CD4-positive, alpha-beta T cell treated with Interleukin-15 for 4 hours (primary cell): Measurements from ENCODE around the gene POSTN.

Source experiments
- DNase-seq: peaks from one replicate; pipeline ENCODE4 v3.0.0-alpha.2; 2020; ENCODE audit warnings: low spot score

POSTN gene, protein sequence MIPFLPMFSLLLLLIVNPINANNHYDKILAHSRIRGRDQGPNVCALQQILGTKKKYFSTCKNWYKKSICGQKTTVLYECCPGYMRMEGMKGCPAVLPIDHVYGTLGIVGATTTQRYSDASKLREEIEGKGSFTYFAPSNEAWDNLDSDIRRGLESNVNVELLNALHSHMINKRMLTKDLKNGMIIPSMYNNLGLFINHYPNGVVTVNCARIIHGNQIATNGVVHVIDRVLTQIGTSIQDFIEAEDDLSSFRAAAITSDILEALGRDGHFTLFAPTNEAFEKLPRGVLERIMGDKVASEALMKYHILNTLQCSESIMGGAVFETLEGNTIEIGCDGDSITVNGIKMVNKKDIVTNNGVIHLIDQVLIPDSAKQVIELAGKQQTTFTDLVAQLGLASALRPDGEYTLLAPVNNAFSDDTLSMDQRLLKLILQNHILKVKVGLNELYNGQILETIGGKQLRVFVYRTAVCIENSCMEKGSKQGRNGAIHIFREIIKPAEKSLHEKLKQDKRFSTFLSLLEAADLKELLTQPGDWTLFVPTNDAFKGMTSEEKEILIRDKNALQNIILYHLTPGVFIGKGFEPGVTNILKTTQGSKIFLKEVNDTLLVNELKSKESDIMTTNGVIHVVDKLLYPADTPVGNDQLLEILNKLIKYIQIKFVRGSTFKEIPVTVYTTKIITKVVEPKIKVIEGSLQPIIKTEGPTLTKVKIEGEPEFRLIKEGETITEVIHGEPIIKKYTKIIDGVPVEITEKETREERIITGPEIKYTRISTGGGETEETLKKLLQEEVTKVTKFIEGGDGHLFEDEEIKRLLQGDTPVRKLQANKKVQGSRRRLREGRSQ

DNA sequence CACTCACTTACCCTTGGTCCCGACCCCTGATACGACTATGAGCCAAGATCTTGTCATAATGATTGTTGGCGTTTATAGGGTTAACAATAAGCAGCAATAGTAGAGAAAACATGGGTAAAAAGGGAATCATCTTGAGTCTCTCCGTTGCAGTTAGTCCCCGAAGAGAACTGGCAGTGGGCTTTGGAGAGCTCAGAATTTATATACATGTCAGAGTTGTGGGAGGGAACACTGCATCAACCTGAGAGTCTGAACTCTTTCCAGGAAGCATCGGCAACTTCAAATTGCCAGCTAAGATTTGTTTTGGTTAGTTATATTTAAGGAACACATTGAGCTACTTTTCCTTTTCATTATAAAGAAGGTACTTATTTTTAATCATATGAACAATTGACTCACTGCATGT lies at the start of gene POSTN:
Gene POSTN, minus strand, starts transcription at position 172 of the 400 bp plus-strand sequence. Its CDS starts 42 bp downstream, at position 130.
- DNase-seq, result no peak

DNA sequence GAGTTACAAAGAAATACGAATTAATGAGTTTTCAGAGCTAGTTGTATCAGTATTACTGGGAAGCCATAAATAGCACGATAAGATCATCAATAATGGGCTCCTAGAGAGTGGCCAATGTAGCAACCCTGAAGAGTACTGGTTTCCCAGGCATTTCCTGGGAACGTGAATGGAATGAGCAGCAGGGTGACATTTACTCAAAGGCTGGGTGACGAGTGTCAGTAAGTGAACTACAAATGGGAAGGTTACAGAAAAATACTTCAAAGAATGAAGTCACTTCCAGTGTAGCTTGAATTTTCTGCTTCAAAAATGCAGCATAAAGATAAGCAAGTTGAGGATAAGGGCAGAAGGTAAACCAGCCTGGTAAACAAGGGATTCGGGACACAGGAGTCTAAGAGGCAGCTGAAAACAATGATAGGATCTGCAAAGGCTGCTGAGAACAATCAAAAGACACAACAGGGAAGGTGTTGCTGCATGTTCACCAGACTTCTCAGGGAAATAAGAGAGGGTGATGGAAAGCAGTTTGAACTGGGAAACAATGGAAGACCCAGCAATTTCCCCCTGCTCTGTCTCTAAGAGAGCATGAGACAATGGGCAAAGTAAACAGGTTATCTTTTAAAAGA lies 48.6 kb upstream of the POSTN start:
- no peak for DNase-seq

DNA sequence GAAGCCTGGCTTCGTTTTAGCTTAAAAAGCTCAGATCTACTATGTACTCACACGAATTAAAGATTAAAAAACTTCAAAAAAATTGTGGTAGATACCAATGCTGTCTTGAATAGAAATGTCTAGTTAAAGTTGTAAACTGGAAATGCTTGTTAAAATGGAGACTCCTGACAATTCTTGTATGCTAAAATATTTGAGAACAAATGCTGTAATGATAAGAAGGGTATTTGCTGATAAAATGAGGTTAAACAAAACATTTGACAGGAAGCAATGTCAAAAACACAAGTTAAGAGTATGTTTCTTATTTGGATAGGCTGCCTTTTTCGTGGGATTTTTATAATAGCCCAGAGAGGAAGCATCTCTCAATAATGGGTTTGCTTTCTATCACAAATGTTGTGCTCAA lies 48.0 kb upstream of the POSTN start:
- DNase-seq, result no peak

DNA sequence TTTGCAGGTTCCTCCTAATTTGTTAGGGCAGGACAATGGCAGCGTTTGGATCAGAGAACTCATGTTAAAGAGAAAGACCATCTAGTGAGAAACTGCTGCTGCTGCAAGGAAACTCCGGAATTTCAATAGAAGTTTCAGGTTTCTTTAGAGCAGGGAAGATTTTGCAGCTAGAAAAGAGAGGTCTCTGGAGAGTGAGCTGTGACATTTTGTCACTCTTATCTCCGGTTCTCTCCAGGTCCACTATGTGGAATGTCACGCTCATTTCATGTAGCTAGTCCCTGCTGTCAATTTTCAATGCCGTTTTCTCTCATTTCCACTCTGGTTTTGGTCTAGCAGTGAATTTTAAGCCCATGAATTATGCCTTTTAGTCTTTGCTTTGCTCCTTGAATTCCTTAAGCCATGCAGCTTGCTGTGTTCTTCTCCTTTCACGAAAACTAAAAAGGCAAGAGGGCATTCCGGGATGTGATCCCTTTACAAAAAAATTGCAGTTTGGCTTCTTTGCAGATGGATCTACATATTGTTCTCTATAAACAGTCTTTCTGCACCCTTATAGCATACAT lies 46.7 kb upstream of the POSTN start:
- DNase-seq, result no peak

DNA sequence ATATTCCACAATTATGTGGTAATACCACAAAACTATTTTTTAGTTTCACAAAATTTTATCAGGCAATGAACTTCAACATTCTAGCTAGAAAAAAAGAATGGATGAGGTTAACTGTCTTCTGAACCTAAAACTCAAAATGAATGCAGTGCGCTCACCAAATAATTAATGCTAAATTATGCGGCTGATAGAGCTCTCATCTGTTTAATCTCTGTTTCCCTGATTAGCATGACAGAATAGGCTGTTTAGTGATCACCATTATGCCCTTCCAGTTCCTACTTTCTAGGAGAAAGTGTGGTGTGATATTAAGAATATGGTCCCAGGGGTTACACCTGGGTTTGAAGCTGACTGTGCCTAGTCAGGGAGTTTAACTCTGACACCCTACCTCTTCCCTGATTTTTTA lies 42.8 kb upstream of the POSTN start:
- DNase-seq, result no peak

DNA sequence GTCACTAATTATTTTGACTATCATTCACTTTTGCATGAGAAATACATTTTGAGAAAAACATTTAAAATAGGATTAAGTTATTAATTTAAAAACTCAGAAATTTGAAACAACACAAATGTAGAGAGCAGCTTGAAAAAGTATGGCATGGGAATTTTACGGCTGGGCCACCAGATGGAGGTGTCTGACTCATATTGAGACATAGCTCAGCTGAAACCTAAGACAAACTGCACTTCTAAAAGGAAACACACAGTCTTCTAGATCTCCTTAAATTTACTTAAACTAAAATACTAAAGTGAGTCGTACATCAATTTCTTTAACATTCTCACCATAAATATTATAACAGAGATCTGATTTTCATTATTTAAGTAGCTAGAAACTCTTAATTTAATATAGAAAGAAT lies 41.9 kb upstream of the POSTN start:
- DNase-seq, result no peak

DNA sequence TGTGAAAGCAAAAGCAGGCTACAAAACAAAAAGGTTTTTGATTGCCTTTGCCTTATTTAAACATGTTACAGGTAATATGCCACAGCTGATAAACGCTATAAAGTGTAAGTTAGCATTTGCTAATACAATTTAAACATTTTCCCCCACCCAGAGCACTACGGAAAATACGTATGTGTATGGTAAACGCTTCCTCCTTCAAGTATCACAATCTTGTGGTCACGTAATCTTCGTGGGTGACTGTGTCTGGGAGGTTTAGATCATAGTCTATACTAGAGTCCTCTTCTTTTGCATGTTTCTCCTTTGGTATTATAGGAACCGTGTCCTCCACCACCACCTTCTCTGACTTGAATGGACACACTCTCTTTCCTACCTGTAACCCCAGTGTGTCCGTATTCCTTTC lies 38.1 kb upstream of the POSTN start:
- DNase-seq, result no peak

DNA sequence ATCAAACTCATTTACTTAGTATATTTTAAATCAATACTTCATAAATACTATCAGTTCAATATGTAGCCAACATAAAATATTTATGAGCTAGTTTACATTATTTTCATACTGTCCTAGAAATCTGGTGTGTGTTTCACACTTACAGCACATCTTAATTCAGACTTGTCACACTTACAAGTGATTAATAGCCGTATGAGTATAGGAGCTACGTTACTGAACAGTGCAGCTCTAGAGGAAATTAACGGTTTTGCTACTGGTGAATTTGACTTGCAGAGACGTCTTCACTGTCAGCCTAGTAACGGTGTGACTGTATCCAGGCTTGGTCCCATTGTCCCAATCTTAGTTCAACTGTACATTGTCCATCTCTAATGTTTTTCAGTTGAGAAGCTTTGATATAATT lies 33.7 kb upstream of the POSTN start:
- DNase-seq, result no peak

DNA sequence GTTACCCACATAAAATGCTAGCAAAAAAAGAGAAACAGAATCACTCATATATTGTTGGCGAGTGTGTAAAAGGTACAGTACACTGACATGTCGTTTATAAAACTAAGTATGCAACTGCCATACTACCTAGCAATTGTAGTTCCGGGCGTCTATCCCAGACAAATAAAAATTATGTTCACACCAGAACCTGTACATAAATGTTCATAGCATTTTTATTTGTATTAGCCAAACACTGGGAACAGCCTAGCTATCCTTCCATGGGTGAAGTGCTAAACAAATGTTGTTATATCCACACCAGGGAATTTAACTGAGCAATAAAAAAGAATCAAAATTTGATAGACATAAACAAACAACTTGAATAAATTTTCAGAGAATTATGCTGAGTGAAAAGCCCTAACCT lies 28.9 kb upstream of the POSTN start:
- no peak for DNase-seq

DNA sequence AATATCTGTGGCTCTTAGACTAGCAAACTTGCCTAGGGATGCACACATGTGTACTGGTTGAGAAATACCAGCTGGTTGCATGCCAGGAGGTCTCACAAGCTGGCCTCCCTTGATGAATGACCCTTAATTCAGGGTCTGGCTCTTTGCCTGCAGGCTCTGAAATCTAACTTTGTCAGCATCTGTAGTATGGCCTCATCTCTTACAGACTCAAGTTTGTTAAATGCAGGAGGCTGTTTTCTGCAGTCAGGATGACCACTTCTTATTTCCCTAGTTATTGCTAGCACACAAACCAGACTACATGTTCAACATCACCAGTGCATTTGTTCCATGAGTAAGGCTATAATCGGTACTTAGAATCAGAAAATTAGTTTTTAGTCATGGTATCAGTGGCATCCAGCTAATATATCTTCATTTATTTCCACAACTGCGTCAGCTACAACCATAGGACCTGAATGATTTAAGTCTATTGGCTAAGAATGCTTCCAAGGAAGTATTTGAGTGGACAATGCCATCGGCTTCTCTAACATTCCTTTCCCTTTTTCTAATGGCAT lies 23.3 kb upstream of the POSTN start:
- no peak for DNase-seq

DNA sequence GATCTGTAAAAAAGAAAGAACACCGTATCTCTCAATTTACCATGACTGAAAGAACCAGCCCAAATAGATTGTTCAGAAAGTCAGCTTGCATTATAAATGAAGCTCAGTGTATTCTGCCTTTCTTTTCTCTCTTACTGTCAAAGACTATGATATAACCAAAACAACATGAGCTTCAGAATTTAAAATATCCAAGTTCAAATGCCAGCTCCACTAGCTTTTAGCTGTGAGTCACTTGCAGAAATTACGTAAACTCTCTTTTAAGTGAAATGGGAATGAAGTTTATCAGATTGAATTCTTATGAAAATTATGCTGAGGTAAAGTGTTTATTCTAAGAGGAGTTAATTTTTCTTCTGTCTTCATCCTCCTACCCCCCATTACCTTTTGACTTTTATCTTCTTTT lies 20.0 kb upstream of the POSTN start:
- no peak for DNase-seq

DNA sequence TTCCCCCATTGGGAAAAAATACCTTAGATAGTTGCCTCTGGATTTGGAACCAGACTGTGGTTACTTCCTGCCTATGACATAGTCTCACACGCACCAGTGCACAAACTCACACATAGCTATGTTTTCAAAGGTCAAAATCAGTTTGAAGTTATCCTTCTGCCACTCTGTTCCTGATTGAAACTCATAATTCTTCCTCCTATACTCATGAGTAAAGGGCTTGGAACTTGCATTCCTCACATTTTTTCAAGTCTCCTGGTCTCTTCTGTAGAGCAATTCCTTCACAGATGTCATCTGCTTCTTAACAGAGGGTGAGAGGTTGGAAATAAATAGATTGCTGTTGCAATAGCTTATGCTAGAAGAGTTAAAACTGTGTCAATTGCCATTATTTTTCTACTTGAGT lies 18.6 kb upstream of the POSTN start:
- DNase-seq, result no peak

DNA sequence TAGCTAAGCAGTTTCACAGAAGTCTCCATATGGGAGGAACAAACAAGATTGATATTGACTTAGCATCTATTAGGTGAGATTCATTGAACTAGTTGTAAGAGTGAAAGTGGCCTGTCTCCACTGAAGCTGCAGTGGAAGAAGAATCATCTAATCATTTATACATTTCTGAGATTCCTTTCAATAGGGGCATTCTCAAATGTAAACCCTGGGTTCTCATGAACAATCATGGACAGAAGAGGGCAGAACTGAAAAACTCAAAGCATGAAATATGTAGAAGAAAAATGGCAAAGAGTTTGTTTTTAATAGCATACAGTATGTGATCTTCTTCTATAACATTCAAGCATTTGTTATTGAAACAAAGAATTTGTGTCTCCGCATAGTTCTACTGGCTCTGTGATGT lies 17.6 kb upstream of the POSTN start:
- DNase-seq, result no peak

DNA sequence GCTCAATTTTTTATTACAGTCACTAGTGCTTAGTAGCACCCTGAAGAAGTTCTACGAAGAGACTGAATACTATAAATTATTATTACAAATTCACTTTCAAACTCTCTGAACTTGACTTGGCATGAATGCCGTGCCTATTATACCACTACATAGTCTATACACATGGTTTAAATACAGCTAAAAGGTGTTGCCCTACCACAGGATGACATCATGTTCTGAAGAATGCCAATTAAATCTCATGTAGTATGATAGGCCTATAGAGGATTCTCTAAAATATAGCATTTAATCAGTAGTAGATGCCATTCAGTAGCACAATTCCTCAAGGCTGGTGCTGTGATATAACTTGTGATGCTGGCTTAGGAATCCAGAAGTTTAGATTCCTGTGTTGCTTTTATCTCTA lies 16.7 kb upstream of the POSTN start:
- DNase-seq, result no peak

DNA sequence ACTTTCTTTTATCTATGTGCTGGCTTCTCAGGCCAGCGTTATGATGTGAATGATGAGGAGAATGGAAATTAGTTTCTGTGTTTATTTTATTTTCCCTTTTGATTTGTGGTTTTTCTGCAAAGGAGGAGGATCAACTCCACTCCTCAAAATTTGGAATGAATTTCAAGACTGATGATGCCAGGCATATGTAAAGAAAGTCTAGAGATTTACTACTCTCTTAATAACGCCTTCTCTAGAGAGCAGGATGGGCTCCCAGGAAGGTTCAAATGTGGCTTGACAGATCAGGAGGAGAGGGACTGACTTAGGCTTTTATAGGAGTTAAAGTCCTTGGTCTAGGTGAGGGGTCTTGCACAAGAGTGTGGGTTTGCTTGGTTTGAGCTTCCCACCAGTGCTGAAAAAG lies 15.1 kb upstream of the POSTN start:
- DNase-seq, result no peak

DNA sequence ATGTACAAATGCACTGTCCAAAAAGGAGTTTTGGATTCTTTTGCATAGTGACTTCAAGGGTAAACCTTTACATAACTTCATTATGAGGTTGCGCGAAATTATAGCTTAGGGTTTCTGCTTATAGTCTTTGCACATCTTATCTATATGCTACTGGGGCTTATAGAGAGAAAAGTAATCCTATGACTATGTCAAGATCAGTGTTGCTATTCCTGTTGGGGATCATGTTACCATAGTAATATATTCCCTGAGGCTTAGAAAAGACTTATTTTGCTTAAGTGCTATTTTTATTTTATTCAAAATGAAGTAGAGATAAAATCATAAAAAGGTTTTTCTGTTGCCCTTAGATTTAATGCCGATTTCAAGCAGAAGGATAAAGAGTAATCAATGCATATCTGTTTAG lies 14.7 kb upstream of the POSTN start:
- no peak for DNase-seq

DNA sequence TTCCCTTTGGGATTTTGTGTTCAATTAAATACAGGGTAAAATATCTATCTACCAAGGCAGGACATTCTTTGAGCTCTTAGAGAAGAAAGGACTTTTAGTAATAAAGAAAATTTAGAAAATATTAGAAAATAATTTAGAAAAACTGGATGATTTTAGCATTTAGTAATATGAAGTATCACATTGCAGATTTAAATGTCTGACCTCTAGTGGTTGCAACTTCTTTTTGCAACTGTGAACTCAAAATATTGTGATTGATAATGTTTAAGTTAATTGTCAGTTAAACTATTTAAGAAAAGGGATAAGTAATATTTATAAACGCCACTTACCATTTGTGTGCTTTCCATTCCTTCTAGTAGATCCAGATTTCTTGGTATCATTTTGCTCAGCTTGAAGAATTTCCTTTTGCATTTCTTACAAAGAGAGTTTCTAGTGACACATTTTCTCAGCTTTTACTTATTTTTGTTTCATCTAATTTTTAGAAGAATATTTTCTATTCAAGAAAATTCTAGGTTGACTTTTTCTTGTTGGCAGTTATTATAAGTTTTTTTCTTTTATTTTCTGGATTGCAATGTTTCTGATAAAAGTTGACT lies 10.3 kb upstream of the POSTN start:
- no peak for DNase-seq

DNA sequence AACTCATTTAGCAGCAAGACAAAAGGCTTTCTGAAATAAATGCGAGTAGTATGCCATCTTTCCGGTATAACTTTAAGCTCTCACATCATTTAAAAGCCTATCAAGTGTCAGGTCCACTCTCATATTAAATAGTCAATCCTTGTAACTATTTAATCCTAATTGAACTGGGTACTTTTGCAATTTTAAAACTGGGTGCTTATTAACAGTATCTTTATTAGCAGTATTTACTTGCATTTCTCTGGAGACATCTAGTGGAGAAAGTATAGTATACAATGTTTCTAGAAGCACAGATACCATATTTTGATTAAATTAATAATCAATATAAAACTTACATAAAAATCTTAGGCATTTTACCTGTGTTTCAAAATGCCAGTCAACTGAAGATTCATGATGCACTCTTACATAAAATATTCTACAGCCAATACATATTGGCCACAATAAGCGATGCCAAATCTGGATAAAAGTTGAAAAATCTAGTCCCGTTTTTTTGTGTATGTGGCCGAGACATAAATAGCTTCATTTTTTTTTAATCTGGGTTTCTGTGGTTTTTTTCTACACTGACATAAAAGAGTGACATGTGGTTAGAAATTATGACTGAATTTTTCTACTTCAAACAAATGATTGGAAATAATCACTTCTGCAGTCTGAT lies 4.3 kb upstream of the POSTN start:
- DNase-seq, result no peak

DNA sequence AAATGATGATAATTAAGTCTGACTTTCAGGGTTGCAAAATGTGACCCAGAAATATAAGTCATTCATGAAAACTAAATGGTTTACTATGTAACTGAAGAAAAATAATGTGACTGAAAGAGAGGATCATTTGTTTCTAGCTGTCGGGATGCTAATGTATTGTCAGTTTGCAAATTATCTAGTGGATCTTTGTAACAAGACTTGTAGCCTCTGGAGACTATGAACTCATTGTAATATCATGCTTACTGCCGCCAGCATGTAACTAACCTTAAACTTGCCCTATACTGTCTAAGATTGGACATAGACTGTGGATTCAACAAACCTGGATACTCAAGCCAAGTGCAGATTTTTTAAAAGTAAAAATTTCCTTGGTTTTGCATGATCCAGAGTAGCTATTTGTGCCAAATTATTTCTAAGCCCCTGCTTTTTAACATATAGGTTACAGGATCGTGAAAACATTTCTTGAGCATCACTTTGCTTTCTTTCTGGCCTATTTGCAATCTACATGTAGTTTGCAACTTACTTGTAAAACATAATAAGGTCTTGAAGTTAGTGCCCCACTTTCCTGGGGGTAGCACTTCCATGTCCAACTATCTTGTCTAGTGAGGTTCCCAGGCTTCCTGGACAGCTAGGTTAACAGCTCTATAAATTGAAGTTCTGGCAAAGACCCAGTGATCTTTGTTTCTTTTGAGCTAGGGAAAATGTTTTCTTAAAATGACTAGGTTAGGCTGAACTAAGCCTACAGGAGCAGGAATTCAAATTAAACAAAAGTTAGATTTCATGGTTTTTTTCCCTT lies 3.3 kb upstream of the POSTN start:
- DNase-seq, result no peak

DNA sequence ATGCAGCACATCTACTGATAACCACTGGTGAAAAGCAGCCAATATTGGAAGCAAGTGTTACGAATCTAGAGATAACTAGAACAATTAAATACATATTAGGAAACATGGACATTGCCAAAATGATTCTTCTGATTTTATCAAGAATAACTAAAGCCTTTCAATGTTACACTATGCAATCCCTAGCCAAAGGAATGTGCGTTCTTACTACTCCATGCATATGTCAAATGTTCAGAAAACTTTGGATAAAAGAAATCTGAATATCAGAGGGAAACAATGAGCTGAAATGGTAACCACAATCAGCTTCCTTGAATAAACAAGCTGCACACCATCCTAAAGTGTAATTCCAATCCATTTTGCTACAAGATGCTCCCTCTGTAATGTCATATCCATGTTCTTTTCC lies 951 bp upstream of the POSTN start:
- no peak for DNase-seq
